ENCODE measurements around the gene SLC25A53. TPM values are rescaled to one million over a fixed set of nuclear protein-coding genes. Genes with fewer than 3 reads are reported as not detected.

The SLC25A53 gene
- total RNA-seq, 1 donor from 2014 or later = 9.6 TPM

DNA sequence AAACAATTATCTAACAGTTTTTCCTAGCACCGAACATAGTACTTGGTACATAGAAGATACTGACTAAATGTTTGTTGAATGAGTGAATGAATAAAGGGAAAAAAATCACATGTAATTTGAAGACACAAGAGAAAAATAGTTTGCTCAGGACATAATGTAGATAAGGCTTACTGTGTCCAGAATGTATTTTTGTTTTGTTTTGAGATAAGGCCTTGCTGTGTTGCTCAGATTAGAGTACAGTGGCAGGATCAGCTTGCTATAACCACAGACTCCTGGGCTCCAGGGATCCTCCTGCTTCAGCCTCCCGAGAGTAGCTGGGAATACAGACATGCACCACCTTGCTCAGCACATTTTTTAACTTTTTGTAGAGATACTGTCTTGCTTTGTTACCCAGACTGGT, 16.0 kb upstream of the SLC25A53 start:
- Mint-ChIP-seq H3K4me1 (peaks cover 20% of the 10 kb centered on the region), H3K9me3 (no peaks in the 10 kb centered on the region), H3K36me3 (ENCODE audit: low read depth) (peaks cover 20% of the 10 kb centered on the region), H3K27me3 (no peaks in the 10 kb centered on the region), H3K4me3 (no peak overlapping the region), H3K27ac (no peak overlapping the region)
- ChIA-PET CTCF (interaction anchor here (1.2 kb wide), 1 partner anchor 21 kb away, joined by 4 read pairs; no protein-coding TSS in a partner anchor), POLR2A (no interaction called here)
- TF ChIP-seq, protein P1, sequence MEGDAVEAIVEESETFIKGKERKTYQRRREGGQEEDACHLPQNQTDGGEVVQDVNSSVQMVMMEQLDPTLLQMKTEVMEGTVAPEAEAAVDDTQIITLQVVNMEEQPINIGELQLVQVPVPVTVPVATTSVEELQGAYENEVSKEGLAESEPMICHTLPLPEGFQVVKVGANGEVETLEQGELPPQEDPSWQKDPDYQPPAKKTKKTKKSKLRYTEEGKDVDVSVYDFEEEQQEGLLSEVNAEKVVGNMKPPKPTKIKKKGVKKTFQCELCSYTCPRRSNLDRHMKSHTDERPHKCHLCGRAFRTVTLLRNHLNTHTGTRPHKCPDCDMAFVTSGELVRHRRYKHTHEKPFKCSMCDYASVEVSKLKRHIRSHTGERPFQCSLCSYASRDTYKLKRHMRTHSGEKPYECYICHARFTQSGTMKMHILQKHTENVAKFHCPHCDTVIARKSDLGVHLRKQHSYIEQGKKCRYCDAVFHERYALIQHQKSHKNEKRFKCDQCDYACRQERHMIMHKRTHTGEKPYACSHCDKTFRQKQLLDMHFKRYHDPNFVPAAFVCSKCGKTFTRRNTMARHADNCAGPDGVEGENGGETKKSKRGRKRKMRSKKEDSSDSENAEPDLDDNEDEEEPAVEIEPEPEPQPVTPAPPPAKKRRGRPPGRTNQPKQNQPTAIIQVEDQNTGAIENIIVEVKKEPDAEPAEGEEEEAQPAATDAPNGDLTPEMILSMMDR (IDR thresholded peaks at IDR 0.05) = no peak
- DNase-seq = no peak
- ATAC-seq (ENCODE audit: low read depth) = no peak
- intact Hi-C loops (cut with micrococcal nuclease) = no loop called here

DNA sequence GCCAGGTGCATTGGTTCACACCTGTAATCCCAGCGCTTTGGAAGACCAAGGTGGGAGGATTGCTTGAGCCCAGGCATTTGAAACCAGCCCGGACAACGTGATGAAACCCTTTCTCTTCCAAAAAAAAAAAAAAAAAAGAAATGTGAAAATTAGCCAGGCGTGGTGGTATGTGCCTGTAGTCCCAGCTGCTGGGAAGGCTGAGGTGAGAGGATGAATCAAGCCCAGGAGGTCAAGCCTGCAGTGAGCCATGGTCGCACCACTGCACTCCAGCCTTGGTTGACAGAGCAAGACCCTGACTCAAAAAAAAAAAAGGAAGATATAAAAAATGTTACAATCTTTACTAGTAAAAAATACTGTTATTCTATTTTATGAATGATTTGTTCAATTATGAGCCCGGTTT, 15.3 kb upstream of the SLC25A53 start:
- no peak overlapping the region for H3K4me3 Mint-ChIP-seq
- TF ChIP-seq, protein P1 (IDR thresholded peaks at IDR 0.05) = no peak
- DNase-seq (no peak), ATAC-seq (ENCODE audit: low read depth) (no peak)
- POLR2A ChIA-PET = no interaction called here
- H3K36me3 Mint-ChIP-seq (ENCODE audit: low read depth) = peaks cover 14% of the 10 kb centered on the region
- no peaks in the 10 kb centered on the region for H3K27me3 Mint-ChIP-seq
- peaks cover 25% of the 10 kb centered on the region for H3K4me1 Mint-ChIP-seq
- no peak overlapping the region for H3K27ac Mint-ChIP-seq
- intact Hi-C loops (cut with micrococcal nuclease) = no loop called here
- H3K9me3 Mint-ChIP-seq = no peaks in the 10 kb centered on the region
- CTCF ChIA-PET = no interaction called here

DNA sequence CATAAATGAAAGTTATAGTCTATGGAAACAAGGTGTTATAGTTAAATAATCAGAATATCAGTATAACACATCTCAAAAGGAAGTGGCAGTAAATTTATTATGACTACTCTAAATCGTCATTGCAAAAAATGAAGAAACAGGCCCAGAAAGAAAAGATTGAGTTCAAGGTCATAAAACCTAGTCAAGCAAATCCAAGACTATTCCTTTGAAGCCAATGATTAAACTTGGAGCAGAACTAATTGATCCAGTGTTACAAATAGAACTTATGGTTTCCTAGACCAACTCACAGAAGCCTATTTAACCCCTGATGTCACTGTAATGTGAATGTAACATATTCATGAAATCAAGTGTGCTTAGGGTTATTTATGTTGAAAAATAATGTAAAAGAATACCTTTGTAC, 11.3 kb upstream of the SLC25A53 start:
- H3K27ac Mint-ChIP-seq = no peak overlapping the region

DNA sequence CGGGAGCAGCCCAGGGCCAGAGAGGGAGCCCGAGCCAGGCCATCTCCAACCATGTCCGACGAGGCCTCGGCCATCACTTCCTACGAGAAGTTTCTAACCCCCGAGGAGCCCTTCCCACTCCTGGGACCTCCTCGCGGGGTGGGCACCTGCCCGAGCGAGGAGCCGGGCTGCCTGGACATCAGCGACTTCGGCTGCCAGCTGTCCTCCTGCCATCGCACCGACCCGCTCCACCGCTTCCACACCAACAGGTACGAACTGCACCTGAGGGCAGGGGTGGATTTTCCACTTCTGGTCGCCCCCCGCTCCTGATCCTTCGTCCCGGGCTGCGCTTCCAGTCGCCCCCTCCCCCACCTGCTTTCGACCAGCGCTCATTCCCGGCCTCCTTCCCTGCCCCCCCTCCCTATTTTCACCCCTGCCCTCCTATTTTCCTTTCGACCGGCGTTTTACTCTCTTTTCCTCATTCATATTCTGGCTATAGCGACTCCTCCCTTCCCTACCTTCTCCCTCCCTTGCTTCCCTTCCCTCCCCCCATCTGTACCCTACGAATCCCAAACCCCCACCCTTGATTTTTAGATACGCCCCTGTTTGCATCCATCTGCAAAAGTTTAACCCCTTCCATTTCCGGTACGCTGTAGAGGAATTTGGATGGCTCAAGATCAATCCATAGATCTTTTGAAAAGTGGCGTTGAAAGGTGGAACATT, 10.1 kb upstream of the SLC25A53 start:
- TF ChIP-seq, protein P1 (IDR thresholded peaks at IDR 0.05) = no peak
- H3K27ac Mint-ChIP-seq = no peak overlapping the region
- H3K27me3 Mint-ChIP-seq = no peaks in the 10 kb centered on the region
- H3K36me3 Mint-ChIP-seq (ENCODE audit: low read depth) = peaks cover 2% of the 10 kb centered on the region
- CTCF ChIA-PET = no interaction called here
- intact Hi-C loops (cut with micrococcal nuclease) = loop anchor here (1.0 to 10.0 kb wide), 2 partner anchors 10 to 952 kb away; partner anchors contain the start of genes BEX4 and SLC25A53
- DNase-seq (no peak), ATAC-seq (ENCODE audit: low read depth) (no peak)
- POLR2A ChIA-PET = interaction anchor here (3.3 kb wide), 1 partner anchor 10 kb away, joined by 75 read pairs; the partner anchor contains the start of gene SLC25A53
- peak overlapping the region; percentile 73 for H3K4me3 Mint-ChIP-seq
- H3K4me1 Mint-ChIP-seq = peaks cover 32% of the 10 kb centered on the region
- H3K9me3 Mint-ChIP-seq = no peaks in the 10 kb centered on the region

More for the DNA sequence above, 11.3 kb upstream of the SLC25A53 start:
- CTCF ChIA-PET = no interaction called here
- POLR2A ChIA-PET = interaction anchor here (3.3 kb wide), 1 partner anchor 11 kb away, joined by 75 read pairs; the partner anchor contains the start of gene SLC25A53
- peaks cover 32% of the 10 kb centered on the region for H3K4me1 Mint-ChIP-seq
- TF ChIP-seq, protein P1 (IDR thresholded peaks at IDR 0.05) = no peak
- H3K27me3 Mint-ChIP-seq = no peaks in the 10 kb centered on the region
- H3K4me3 Mint-ChIP-seq = peak overlapping the region; percentile 73
- H3K36me3 Mint-ChIP-seq (ENCODE audit: low read depth) = peaks cover 2% of the 10 kb centered on the region
- H3K9me3 Mint-ChIP-seq = no peaks in the 10 kb centered on the region
- DNase-seq = no peak
- no peak for ATAC-seq (ENCODE audit: low read depth)
- intact Hi-C loops (cut with micrococcal nuclease) = loop anchor here (10.0 kb wide), 1 partner anchor 953 kb away; the partner anchor contains the start of gene BEX4
